ENCODE results near the gene CDK5RAP2. TPM values are rescaled to one million over a fixed set of nuclear protein-coding genes. Genes with fewer than 3 reads are reported as not detected.
A peak's percentile ranks its signal among the peaks of the same experiment; 100 is the strongest.

Gene CDK5RAP2
- total RNA-seq, 1 donor from 2014 or later = 54.5 TPM

GRCh38 chr9:120348951-120349429 lies 231.0 kb downstream of the CDK5RAP2 start:
- no peaks in the 10 kb centered on the region for H3K27me3 ChIP-seq
- peak in 1 of 2 donors; percentile 65 for DNase-seq (ENCODE audit: extremely low spot score in 2 of 2)
- no peaks in the 10 kb centered on the region for H3K36me3 ChIP-seq
- no peak overlapping the region for H3K4me3 ChIP-seq
- intact Hi-C loops (cut with DNase I) = no loop called here
- H3K9me3 ChIP-seq = no peaks in the 10 kb centered on the region
- H3K27ac ChIP-seq = no peak overlapping the region
- no peak for TF ChIP-seq CTCF (IDR thresholded peaks at IDR 0.05)
- TF ChIP-seq POLR2A (IDR thresholded peaks at IDR 0.05) = no peak
- no peak for TF ChIP-seq POLR2AphosphoS5 (IDR thresholded peaks at IDR 0.05; ENCODE audit: insufficient read depth in 1 of 2, low read depth in 1 of 2)
- H3K4me1 ChIP-seq = no peaks in the 10 kb centered on the region

- Histone ChIP-seq H3K36me3 (no peaks in the 10 kb centered on the region), H3K4me3 (no peak overlapping the region), H3K27ac (no peak overlapping the region), H3K9me3 (no peaks in the 10 kb centered on the region), H3K27me3 (no peaks in the 10 kb centered on the region), H3K4me1 (no peaks in the 10 kb centered on the region)
- DNase-seq (ENCODE audit: extremely low spot score in 2 of 2) = peak in 1 of 2 donors; percentile 47
- TF ChIP-seq CTCF (IDR thresholded peaks at IDR 0.05) (no peak), POLR2A (IDR thresholded peaks at IDR 0.05) (no peak), POLR2AphosphoS5 (IDR thresholded peaks at IDR 0.05; ENCODE audit: insufficient read depth in 1 of 2, low read depth in 1 of 2) (no peak)
- intact Hi-C loops (cut with DNase I) = no loop called here
These were observed 234.6 kb downstream of the CDK5RAP2 start for GRCh38 chr9:120345379-120345778.

- intact Hi-C loops (cut with DNase I) = no loop called here
- Histone ChIP-seq H3K4me3 (no peak overlapping the region), H3K27ac (no peak overlapping the region), H3K36me3 (no peaks in the 10 kb centered on the region), H3K9me3 (no peaks in the 10 kb centered on the region), H3K27me3 (no peaks in the 10 kb centered on the region), H3K4me1 (no peaks in the 10 kb centered on the region)
- peak in 1 of 2 donors; percentile 29 for DNase-seq (ENCODE audit: extremely low spot score in 2 of 2)
- no peak for TF ChIP-seq POLR2A (IDR thresholded peaks at IDR 0.05)
- TF ChIP-seq POLR2AphosphoS5 (IDR thresholded peaks at IDR 0.05; ENCODE audit: insufficient read depth in 1 of 2, low read depth in 1 of 2) = no peak
- no peak for TF ChIP-seq CTCF (IDR thresholded peaks at IDR 0.05)
These were observed 235.7 kb downstream of the CDK5RAP2 start for GRCh38 chr9:120344230-120344629.

GRCh38 chr9:120343416-120343815 lies 236.6 kb downstream of the CDK5RAP2 start:
- no peaks in the 10 kb centered on the region for H3K36me3 ChIP-seq
- no peaks in the 10 kb centered on the region for H3K4me1 ChIP-seq
- no peak for TF ChIP-seq CTCF (IDR thresholded peaks at IDR 0.05)
- TF ChIP-seq POLR2A (IDR thresholded peaks at IDR 0.05) = no peak
- TF ChIP-seq POLR2AphosphoS5 (IDR thresholded peaks at IDR 0.05; ENCODE audit: insufficient read depth in 1 of 2, low read depth in 1 of 2) = no peak
- no peaks in the 10 kb centered on the region for H3K27me3 ChIP-seq
- H3K27ac ChIP-seq = no peak overlapping the region
- DNase-seq (ENCODE audit: extremely low spot score in 2 of 2) = peak in 1 of 2 donors; percentile 65
- intact Hi-C loops (cut with DNase I) = no loop called here
- H3K4me3 ChIP-seq = no peak overlapping the region
- no peaks in the 10 kb centered on the region for H3K9me3 ChIP-seq

Other genes with a start within 250 kb of the CDK5RAP2 start
- 17.7 TPM for gene MEGF9, start 134.3 kb upstream of the CDK5RAP2 start, total RNA-seq
- gene FBXW2, start 213.2 kb upstream of the CDK5RAP2 start, total RNA-seq = 33.1 TPM

All from vagina (tissue), 2 donors.